GM18867 (cell line): Measurements from ENCODE around the gene FHAD1.
"Not testable (repeated sequence)": the region's sequence is repeated elsewhere in the genome, so short reads cannot be mapped to it uniquely, and the experiment has no call there.

Experiments used
- ATAC-seq: cut with Tn5 transposase; IDR thresholded peaks from one replicate; pipeline ENCODE4 v1.9.1; 2021; ENCODE audit warnings: mild to moderate bottlenecking, moderate library complexity; ENCODE audit not compliant: unreplicated experiment

Gene FHAD1

DNA sequence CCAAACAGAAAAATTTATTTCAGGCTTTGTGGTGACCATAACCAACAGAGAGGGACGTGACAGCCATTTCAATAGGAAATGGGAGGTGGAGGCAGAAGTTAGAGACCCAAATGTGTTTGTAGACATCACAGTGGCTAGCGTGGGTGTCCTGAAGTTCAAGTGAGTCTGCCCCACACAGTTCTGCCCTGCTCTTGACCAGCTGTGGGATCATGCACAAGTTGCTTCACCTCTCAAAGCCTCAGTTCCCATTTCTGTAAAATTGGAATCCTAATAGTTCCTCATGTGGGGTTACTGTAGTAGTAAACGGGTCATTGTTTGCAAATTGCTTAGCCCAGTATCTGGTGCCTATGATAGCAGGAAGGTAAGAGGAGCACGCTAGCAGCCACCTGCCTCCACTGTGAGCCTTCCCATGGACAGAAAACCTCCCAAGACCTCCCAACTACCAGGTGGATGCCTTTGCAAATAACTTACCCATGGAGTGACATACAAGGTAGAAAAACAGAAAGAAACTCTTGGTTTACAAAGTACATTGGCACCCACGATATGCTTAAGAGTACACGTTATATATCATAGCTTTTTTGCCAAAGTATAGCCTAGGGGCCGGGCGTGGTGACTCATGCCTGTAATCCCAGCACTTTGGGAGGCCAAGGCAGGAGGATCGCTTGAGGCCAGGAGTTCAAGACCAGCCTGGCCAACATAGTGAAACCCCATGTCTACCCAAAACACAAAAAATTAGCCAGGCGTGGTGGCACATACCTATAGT lies 29.1 kb downstream of the FHAD1 start:
- ATAC-seq: no peak

DNA sequence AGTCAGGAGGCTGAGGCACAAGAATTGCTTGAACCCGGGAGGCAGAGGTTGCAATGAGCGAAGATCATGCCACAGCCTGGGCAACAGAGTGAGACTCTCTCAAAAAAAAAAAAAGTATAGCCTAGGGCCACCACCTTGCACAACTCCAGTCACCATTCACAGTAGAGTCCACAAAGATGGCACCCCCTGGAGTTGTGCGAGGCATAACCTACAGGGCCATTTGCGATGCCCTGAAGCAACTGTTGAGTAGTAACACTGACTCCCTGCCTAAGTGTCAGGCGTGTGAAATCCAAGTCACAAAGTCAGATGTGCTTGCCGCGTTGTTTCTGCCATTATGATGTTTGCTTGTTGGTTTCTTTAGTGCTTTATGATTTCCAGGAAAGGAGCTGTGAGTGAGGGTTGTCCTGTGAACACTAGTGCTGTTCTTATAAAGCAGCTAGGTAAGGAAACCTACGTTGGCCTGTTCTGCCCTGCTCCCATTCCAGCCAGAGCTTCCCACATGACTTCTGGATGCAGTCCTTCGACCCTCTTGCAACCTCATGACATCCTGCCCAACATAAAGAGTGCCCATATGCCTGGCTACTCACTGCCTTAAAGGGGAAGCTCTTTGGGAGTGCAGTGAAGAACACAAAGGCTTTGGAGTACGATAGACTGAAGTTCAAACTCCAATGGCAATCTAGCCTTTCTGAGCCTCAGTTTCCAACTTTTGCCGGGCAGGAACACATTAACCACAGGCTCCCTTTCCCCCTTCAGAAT lies 29.8 kb downstream of the FHAD1 start:
- no peak for ATAC-seq

DNA sequence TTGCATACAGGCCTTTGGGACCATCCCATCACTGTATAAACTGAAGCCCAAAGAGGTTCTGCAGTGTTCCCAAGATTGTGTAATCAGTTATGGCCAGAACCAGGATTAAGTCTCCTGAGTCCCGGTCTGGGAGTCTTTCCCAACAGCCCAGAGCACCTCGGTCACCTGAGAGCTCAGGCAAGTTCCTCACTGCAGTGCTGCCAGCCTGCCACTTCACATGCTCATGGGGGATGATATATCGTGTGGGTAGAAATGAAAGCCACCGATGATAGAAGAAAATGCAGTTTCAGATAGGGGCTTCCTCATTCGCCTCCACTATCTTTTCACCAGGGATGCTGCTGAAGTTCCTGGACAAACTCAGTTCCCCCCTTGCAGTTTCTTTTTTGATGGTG lies 30.4 kb downstream of the FHAD1 start:
- no peak for ATAC-seq

DNA sequence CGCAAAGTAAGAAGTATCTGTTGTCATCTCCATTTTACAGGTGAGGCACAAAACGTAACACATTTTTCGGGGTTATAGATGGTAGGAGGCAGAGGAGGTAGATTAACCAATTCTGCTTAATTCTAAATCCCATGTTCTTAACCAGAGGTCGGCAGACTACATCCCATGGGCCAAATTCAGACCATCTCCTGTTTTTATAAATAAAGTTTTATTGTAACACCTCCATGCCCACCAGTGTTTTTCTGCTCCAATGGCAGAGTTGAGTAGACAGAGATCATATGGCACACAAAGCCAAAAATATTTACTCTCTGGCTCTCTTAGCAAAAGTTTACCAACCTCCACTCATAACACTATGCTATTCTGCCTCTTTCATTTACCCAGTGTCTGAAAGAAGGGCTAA lies 30.9 kb downstream of the FHAD1 start:
- no peak for ATAC-seq

DNA sequence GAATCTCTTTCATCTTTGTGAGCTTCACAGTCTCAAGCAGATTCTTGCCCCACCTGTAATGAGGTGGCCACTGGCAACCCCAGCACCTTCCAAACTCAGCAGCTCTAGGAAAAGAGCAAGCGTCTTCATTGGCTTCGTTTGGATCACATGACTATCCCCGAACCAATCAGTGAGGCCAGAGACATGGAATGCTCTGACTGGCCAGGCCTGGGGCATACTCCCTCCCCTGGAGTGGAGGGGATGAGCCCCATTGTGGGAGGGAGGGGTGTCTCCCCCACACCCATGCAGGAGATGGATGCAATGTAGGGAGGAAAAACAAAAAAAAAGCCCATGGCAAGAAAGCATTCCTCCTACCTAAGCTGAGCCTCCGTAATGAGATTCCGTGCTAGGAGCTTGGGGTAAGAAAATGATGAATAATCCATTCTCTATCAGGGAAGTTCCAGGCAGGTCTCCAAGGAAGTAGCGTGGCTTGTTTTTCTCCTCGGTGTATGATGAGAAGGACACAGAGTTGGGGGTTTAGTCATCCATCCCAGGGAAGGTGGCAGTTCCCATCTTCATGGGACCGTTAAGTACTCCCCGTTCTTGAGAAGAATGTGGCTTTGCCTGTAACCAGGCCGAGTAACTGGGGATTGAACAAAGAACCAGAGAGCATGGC lies 32.7 kb downstream of the FHAD1 start:
- no peak for ATAC-seq

DNA sequence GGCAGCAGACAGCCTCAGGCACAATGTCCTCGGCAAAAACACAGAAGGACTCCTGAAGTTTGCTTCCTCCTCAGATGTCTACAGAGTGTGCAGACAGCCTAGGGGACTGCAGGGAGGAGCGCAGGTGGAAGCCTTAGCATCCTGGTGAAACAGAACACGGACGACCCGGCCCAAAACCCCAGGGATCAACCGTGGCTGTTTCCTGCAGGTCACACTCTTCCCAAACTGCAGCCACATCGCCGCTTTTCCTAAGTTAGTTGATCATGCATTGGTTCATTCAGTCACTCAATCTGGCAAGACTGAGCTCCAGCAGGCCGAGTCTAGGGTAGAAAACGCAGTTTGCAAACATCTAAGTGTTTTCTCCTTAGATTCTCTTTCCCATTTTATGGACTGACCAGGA lies 33.4 kb downstream of the FHAD1 start:
- ATAC-seq: no peak

DNA sequence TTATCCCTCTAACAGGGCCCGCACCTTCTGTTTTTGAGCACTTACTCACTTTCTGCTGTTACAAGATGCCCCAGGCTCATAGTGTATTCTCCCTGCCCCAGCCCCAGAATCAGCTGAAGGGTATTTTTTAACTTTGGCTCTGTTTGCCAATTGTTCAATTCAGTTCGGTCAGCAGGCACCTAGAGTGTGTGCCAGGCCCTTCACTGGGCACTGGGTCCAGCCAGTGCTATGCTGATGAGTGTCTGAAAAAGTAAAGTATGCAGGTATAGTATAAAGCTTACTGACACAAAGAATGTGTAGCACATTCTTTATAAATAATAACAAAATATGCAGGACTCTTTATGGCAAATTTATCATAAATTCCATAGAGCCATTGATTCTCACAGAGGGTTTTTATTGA lies 35.0 kb downstream of the FHAD1 start:
- no peak for ATAC-seq

DNA sequence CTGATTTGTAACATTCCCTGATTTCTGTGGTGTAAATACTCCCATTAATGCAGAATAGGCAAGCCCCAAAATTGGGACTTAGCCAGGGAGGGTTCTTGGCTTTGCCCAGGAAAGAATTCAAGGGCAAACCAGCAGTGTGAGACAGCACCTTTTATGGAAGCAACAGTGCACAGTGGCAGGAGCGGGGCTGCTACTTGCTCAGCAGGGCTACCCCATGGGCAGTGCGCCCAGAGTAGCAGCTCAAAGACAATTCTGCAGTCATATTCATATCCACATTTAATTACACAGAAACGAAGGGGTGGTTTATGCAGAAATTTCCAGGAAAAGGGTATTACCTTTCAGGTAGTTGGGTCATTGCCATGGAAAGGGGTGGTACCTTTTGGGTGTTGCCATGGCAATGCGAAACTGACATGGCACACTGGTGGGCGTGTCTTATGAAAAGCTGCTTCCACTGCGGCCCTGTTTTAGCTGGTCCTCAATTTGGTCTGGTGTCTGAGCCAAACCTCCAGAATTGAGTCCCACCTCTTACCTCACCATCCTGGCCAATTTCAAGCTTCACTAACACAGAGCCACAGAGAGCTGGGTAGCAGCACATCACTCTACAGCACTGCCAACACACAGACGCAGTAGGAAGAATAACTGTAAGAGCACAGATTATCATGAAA lies 35.9 kb downstream of the FHAD1 start:
- ATAC-seq: no peak

DNA sequence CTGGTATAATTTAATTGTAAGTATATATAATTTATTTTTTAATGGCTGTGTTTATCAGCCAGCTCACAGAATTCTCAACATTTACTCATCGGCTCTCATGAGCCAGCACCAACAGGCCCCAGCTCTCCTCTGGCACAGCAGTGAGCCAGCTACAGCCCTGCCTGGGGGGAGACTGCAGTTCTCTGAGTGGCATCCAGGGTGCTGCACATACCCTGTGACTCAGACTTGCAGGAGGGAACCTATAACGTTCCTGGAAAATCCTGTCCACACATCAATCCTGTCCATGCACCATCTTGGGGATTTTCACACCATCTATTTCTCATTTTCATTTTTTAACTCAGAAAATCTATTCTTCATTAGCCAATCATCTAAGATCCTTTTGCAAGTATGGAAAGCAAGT lies 36.5 kb downstream of the FHAD1 start:
- no peak for ATAC-seq

DNA sequence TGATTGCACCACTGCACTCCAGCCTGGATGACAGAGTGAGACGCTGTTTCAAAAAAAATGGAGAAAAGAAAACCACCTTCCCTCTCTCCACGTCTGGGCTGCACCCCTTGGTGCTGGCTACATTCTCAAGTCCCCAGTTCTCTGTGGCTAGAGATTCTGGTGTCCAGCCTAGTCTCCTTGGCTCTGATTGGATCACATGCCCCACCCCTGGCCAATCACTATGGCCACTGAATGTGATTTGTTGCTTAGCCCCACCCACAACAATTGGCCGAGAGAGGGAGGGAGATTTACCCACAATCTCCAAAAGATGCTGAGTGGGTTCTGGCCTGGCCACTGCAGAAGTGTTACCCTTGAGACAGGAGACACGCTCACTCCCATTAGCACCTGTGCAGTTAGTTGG lies 39.4 kb downstream of the FHAD1 start:
- no peak for ATAC-seq

DNA sequence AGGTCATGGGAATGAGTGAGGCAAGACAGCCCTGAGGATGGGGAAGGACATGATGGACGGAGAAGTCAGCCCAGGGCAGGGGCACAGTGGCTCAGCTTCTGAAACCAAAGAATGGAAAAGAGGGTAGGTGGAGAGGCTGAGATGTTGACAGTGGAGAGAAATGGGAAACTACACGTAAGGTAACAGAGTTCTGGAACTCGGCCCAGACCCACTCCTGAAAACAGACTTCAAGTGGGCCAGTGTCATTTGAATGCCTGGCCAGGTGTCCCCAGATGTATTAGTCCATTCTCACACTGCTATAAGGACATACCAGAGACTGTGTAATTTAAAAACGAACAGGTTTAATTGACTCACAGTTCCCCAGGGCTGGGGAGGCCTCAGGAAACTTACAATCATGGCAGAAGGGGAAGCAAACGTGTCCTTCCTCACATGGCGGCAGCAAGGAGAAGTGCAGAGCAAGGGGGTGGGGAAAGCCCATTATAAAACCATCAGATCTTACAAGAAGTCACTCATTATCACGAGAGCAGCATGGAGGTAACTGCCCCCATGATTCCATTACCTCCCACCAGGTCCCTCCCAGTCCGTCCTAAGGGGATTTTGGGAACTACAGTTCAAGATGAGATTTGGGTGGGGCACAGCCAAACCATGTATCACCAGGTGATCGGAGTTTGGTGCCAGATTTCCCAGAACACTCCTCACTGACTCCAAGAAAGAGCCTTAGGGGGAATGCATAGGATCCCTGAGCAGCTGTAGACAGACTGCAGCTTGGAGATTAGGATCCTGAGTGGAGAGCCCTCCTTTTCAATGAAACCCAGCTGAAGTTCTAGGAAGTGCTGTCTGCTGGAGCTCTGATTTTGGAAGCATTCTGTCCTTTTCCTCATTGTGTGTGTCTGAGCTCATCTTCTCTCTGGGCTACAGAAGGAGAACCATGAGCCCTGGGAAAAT lies 40.3 kb downstream of the FHAD1 start:
- ATAC-seq: no peak

DNA sequence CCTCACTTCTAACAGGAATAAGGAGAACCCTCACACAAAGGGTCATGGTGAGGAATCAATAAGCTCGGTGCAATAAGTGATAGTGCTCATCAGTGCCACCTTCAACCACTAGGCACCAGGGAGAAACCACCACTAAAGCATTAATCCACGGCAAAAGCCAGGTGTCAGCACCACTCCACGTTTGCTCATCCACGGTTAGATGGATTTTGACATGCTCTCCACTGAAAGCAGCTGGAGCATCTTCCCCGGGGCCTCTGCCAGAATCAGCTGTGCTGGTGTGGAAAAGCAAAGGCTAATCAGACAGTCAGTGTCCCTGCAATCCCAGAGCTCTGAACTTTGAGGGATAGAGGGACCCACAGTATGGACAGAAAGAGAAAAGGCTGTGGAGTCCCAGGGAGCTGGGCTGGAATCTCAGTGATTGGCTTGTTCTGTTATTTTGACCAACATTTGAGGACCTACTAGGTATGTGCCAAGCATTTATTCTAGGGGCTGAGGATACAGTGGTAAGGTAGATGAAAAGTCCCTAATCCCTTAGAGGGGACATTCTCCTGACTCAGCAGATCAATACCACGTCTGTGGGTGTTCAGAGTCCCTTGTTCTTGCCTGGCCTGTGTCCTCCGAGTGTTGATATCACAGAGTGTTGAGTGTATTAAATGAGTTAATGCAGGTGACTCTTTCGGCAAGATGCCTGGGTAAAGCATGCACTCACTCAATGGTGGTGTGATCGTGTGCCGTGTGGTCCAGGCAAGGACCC lies 41.3 kb downstream of the FHAD1 start:
- ATAC-seq: no peak

DNA sequence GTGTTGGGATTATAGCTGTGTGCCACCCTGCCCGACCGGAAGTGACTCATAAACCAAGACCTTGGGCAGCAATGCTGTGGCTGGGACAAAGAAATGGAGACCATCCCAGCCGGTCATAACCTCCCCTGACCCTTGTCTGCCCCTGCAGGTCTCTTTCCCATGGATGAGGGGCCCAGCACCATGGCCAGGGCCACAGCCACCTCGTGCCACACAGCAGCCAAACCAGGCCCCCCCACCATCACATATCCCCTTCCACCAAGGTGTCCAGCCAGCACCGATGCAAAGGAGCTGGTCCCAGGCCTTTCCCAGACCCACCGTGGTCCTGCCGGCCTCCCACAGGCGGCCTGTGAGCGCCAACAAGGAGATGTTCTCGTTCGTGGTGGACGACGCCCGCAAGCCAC lies 42.2 kb downstream of the FHAD1 start:
- no peak for ATAC-seq

DNA sequence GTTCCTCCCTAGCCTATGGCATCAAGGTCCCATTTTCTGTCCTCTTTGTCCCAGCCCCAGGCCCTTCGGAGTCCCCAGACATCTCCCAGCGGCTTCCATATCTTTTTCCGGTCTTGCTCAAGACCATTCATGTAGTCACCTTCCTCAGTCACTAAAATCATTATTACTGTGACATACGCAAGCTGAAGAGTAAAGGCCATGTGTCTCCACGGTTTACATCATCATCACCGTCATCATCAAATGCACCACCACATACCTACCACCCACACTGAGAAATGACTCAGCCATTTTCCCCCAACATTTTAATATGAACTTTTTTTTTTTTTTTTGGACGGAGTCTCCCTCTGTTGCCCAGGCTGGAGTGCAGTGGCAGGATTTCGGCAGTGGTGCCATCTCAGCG lies 43.4 kb downstream of the FHAD1 start:
- no peak for ATAC-seq

DNA sequence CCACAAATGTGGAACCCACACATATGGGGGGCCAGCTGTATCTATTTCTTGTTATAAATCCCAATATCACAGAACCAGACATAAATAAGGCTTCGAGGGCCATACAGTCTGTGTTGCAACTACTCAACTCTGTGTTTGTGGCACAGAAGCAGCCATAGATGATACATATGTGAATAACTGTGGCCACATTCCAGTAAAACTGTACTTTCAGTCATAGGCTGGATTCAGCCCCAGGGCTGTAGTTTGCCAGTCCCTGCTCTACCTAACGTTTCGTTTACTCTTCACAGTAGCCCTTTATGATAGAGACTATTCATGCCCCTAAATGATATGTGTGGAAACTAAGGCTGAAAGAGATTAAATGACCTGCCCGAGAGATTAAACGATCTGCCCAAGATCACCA lies 48.7 kb downstream of the FHAD1 start:
- no peak for ATAC-seq

DNA sequence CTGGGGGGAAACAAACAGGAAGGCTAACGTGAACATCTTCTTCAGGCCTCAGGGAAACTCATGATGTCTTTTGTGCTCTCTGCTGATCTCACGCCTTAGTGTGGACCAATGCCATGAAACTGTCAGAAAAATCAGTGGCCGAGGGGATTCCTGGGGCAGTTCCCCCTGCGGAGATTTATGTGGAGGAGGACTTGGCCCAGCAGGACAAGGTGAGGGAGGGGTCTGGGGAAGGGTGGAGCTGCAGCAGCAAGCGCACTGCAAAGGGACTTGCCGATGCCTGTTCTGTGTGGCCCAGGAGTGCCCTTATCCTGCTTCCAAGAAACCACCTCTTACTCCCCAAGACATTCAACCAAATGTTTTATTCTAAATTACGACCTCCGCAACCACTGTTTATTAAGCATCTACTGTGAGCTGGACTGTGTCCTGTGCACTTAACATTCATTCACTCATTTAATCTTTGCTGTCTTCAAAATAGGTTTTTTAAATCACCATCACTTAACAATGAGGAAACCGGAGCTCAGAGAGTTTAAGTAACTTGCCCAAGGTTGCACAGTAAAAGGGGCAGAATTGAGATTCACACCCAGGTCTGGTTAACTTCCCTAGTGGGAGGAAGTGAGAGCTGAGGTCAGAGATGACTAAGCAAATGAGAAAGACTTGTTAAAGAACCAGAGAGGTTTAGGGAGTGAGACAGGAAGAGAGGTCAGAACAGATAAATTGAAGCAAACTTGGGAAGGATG lies 49.7 kb downstream of the FHAD1 start:
- ATAC-seq: no peak

DNA sequence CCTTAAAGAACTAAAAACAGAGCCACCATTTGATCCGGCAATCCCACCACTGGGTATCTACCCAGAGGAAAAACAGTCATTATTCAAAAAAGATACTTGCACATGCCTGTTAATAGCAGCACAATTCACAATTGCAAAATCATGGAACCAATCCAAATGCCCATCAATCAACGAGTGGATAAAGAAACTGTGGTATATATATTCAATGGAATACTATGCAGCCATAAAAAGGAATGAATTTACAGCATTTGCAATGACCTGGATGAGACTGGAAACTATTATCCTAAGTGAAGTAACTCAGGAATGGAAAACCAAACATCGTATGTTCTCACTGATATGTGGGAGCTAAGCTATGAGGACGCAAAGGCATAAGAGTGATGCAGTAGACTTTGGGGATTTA lies 51.0 kb downstream of the FHAD1 start:
- ATAC-seq: not testable (repeated sequence)

DNA sequence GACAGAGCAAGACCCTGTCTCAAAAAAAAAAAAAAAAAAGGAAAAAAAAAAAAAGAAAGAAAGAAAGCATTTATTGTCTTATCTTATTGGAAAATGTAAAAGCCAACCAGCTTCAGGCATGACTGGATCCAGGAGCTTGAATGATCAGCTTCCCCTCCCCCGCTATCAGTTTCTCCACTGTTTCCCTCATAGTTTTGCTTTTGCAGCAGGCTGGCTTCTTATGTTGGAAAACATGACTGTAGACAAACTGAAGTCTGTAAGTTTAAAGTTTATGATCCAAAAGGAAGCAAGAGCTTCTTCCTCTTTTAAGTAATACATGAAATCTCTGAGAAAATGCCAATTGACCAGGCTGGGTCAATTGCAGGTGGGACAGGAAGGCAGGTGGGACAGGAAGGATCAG lies 52.2 kb downstream of the FHAD1 start:
- no peak for ATAC-seq

DNA sequence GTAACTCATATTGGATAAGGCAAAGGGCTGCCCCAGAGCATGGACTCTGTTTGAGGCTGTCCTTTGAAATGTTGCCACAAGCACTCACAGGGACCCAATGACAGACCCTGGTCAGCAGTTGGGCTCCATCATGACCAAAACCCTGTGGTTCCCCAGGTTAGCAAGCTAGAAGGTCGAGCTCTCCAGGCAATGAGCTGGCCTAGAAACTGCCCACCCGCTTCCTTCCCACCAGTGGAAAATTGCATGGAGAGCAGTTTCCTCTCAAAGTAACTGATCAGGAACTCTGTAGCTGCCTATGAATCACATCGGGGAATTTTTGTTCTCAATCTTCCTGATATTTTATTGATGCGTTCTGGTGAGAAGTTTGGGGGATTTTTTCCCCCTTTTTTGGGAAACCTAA lies 52.8 kb downstream of the FHAD1 start:
- ATAC-seq: no peak
